SK-N-SH (cell line): ENCODE data around the gene OR8K3.

Experiments
- CHD2 ChIP-seq: fragments of 150-350 bp; IDR thresholded peaks from 2 replicates; pipeline ENCODE4 v1.6.1; 2018; ENCODE audit warnings: low read length; ENCODE audit not compliant: partially characterized antibody
- FOXM1 ChIP-seq: IDR thresholded peaks from 2 replicates; pipeline ENCODE4 v1.4.0; 2012; ENCODE audit warnings: low read depth, mild to moderate bottlenecking
- GABPA ChIP-seq: IDR thresholded peaks from 2 replicates; pipeline ENCODE4 v1.4.0; 2012; ENCODE audit warnings: low read depth, mild to moderate bottlenecking
- MEF2A ChIP-seq: IDR thresholded peaks from 2 replicates; pipeline ENCODE4 v1.4.0; 2012; ENCODE audit warnings: low read depth, borderline replicate concordance
- RAD21 ChIP-seq: IDR thresholded peaks from 2 replicates; pipeline ENCODE4 v1.6.1; 2012; ENCODE audit warnings: mild to moderate bottlenecking, low read length
- RFX5 ChIP-seq: IDR thresholded peaks from 2 replicates; pipeline ENCODE4 v1.6.1; 2012; ENCODE audit warnings: mild to moderate bottlenecking, improper control_type of control experiment, low read length
- TAF1 ChIP-seq: IDR thresholded peaks from 2 replicates; pipeline ENCODE4 v1.6.1; 2012; ENCODE audit warnings: low read depth, mild to moderate bottlenecking, low read length, moderate library complexity, borderline replicate concordance
- TF ChIP-seq, protein P1 (sequence below): fragments of 150-350 bp; IDR thresholded peaks from 2 replicates; pipeline ENCODE4 v1.6.1; 2017; ENCODE audit warnings: antibody characterized with exemption, low read length, low read depth, borderline replicate concordance
- TF ChIP-seq, protein P2 (sequence below): IDR thresholded peaks from 2 replicates; pipeline ENCODE4 v1.6.1; 2012; ENCODE audit warnings: mild to moderate bottlenecking, low read depth, low read length, moderate library complexity
- TF ChIP-seq, protein P3 (sequence below): fragments of 200-600 bp; sonication (generic); IDR thresholded peaks from 2 replicates; pipeline ENCODE4 v1.6.1; 2017; ENCODE audit warnings: antibody characterized with exemption, mild to moderate bottlenecking, moderate library complexity
- TF ChIP-seq, protein P4 (sequence below): IDR thresholded peaks from 2 replicates; pipeline ENCODE4 v1.4.0; 2012; ENCODE audit warnings: low read depth

DNA sequence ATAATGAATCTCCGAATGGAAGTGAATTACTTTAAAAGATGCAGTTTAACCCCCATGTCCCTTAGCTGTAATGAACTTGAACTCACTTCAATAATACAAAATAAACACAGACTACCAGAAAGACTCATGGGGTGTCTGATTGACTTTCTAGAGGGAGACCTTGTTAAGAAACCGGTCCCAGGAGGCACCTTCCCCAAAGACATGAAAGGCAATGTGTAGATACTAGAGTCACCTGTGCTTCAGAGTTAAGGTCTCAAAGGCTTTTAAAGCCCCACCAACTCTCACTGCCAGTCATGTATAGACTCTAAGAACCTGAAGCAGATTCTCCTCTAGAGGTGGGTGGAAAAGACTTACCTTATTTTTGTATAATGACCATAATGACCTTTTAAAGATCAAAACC is 39.0 kb downstream of the OR8K3 start, which contains the start of gene OR8J1:
- TF ChIP-seq, protein P1, sequence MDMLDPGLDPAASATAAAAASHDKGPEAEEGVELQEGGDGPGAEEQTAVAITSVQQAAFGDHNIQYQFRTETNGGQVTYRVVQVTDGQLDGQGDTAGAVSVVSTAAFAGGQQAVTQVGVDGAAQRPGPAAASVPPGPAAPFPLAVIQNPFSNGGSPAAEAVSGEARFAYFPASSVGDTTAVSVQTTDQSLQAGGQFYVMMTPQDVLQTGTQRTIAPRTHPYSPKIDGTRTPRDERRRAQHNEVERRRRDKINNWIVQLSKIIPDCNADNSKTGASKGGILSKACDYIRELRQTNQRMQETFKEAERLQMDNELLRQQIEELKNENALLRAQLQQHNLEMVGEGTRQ = no peak
- TF ChIP-seq, protein P2, sequence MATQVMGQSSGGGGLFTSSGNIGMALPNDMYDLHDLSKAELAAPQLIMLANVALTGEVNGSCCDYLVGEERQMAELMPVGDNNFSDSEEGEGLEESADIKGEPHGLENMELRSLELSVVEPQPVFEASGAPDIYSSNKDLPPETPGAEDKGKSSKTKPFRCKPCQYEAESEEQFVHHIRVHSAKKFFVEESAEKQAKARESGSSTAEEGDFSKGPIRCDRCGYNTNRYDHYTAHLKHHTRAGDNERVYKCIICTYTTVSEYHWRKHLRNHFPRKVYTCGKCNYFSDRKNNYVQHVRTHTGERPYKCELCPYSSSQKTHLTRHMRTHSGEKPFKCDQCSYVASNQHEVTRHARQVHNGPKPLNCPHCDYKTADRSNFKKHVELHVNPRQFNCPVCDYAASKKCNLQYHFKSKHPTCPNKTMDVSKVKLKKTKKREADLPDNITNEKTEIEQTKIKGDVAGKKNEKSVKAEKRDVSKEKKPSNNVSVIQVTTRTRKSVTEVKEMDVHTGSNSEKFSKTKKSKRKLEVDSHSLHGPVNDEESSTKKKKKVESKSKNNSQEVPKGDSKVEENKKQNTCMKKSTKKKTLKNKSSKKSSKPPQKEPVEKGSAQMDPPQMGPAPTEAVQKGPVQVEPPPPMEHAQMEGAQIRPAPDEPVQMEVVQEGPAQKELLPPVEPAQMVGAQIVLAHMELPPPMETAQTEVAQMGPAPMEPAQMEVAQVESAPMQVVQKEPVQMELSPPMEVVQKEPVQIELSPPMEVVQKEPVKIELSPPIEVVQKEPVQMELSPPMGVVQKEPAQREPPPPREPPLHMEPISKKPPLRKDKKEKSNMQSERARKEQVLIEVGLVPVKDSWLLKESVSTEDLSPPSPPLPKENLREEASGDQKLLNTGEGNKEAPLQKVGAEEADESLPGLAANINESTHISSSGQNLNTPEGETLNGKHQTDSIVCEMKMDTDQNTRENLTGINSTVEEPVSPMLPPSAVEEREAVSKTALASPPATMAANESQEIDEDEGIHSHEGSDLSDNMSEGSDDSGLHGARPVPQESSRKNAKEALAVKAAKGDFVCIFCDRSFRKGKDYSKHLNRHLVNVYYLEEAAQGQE = no peak
- TF ChIP-seq, protein P3, sequence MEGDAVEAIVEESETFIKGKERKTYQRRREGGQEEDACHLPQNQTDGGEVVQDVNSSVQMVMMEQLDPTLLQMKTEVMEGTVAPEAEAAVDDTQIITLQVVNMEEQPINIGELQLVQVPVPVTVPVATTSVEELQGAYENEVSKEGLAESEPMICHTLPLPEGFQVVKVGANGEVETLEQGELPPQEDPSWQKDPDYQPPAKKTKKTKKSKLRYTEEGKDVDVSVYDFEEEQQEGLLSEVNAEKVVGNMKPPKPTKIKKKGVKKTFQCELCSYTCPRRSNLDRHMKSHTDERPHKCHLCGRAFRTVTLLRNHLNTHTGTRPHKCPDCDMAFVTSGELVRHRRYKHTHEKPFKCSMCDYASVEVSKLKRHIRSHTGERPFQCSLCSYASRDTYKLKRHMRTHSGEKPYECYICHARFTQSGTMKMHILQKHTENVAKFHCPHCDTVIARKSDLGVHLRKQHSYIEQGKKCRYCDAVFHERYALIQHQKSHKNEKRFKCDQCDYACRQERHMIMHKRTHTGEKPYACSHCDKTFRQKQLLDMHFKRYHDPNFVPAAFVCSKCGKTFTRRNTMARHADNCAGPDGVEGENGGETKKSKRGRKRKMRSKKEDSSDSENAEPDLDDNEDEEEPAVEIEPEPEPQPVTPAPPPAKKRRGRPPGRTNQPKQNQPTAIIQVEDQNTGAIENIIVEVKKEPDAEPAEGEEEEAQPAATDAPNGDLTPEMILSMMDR = no peak
- TF ChIP-seq MEF2A (no peak), TAF1 (no peak), GABPA (no peak), FOXM1 (no peak), RFX5 (no peak), RAD21 (no peak), CHD2 (no peak)
- TF ChIP-seq, protein P4, sequence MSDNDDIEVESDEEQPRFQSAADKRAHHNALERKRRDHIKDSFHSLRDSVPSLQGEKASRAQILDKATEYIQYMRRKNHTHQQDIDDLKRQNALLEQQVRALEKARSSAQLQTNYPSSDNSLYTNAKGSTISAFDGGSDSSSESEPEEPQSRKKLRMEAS = no peak
